GM23248 (cell line): Measurements from ENCODE around the gene KCNG4. TPM values are rescaled to one million over a fixed set of nuclear protein-coding genes. Genes with fewer than 3 reads are reported as not detected.

Experiments
- DNase-seq: peaks from one replicate; pipeline ENCODE4 v3.0.0-alpha.2; 2015
- H2AFZ ChIP-seq: fragments of 200-600 bp; sonication (generic); 2 replicates; pipeline ENCODE4 v1.6.1; 2016; ENCODE audit warnings: antibody characterized with exemption
- H3F3A ChIP-seq: fragments of 200-600 bp; sonication (generic); 2 replicates; pipeline ENCODE4 v1.6.1; 2016; ENCODE audit warnings: mild to moderate bottlenecking, antibody characterized with exemption, mixed run types; ENCODE audit not compliant: insufficient read depth
- H3K27ac ChIP-seq: fragments of 200-600 bp; sonication (generic); 2 replicates; pipeline ENCODE4 v1.5.1; 2016; ENCODE audit warnings: mild to moderate bottlenecking
- H3K27me3 ChIP-seq: fragments of 200-600 bp; sonication (generic); replicated peaks from 2 replicates; pipeline ENCODE4 v1.6.1; 2016; ENCODE audit warnings: mild to moderate bottlenecking; ENCODE audit not compliant: insufficient read depth
- H3K36me3 ChIP-seq: fragments of 200-600 bp; sonication (generic); 2 replicates; pipeline ENCODE4 v1.6.1; 2016; ENCODE audit warnings: low read depth, mild to moderate bottlenecking
- H3K4me1 ChIP-seq: fragments of 200-600 bp; sonication (generic); 2 replicates; pipeline ENCODE4 v1.6.1; 2016; ENCODE audit warnings: mild to moderate bottlenecking; ENCODE audit not compliant: insufficient read depth
- H3K4me2 ChIP-seq: fragments of 200-600 bp; sonication (generic); one replicate; pipeline ENCODE4 v1.6.1; 2016; ENCODE audit warnings: mild to moderate bottlenecking; ENCODE audit not compliant: unreplicated experiment
- H3K4me3 ChIP-seq: fragments of 200-600 bp; sonication (generic); 2 replicates; pipeline ENCODE4 v1.5.1; 2016; ENCODE audit warnings: mild to moderate bottlenecking
- H3K79me2 ChIP-seq: fragments of 200-600 bp; sonication (generic); 2 replicates; pipeline ENCODE4 v1.6.1; 2016; ENCODE audit warnings: mild to moderate bottlenecking; ENCODE audit not compliant: insufficient read depth
- H3K9ac ChIP-seq: fragments of 200-600 bp; sonication (generic); 2 replicates; pipeline ENCODE4 v1.6.1; 2016; ENCODE audit warnings: mild to moderate bottlenecking
- H3K9me2 ChIP-seq: fragments of 200-600 bp; sonication (generic); 2 replicates; pipeline ENCODE4 v1.6.1; 2016; ENCODE audit warnings: mixed run types, mild to moderate bottlenecking, moderate library complexity; ENCODE audit not compliant: insufficient read depth
- H3K9me3 ChIP-seq: fragments of 200-600 bp; sonication (generic); one replicate; pipeline ENCODE4 v1.6.1; 2017; ENCODE audit warnings: low read depth
- H4K20me1 ChIP-seq: fragments of 200-600 bp; sonication (generic); 2 replicates; pipeline ENCODE4 v1.6.0; 2016; ENCODE audit not compliant: insufficient read depth
- EZH2 ChIP-seq: fragments of 200-600 bp; sonication (generic); IDR thresholded peaks from 2 replicates; pipeline ENCODE4 v1.6.1; 2018; ENCODE audit warnings: antibody characterized with exemption, mild to moderate bottlenecking; ENCODE audit not compliant: insufficient read depth, poor library complexity, severe bottlenecking
- EZH2phosphoT487 ChIP-seq: fragments of 200-600 bp; sonication (generic); IDR thresholded peaks from 2 replicates; pipeline ENCODE4 v1.6.1; 2018; ENCODE audit warnings: antibody characterized with exemption, moderate library complexity, mild to moderate bottlenecking, low read depth; ENCODE audit not compliant: insufficient read depth
- WGBS, 2 experiments: methylation state at CpG; one replicate each; pipeline ENCODE4 v1.1.6; 2015 to 2017; ENCODE audit warnings: low lambda C conversion rate in 2 of 2, low coverage in 1 of 2; ENCODE audit errors: missing lambda C conversion rate in 2 of 2; 5-methylcytosine and 5-hydroxymethylcytosine counted together
- in situ Hi-C: fragments of 300-500 bp; cut with MboI; formaldehyde crosslinking; loops from 2 replicates; pipeline ENCODE4 v1.15.0; 2020
- polyA plus RNA-seq: library from polyadenylated mRNA; unstranded; fragments of >200 nt; fragmentation: Nextera tagmentation; extraction: Ambion mirVana; gene quantifications from 2 replicates; pipeline ENCODE4 v1.2.1, GENCODE V29; 2016
- total RNA-seq: library from RNA; depleted of rRNA; stranded (reverse); fragments of >200 nt; shearing (Covaris generic); gene quantifications from 2 replicates; pipeline ENCODE4 v1.2.3, GENCODE V29; 2014; rRNA removed

The KCNG4 gene
- total RNA-seq (not detected in 2 replicates), polyA plus RNA-seq (not detected in 2 replicates)

DNA sequence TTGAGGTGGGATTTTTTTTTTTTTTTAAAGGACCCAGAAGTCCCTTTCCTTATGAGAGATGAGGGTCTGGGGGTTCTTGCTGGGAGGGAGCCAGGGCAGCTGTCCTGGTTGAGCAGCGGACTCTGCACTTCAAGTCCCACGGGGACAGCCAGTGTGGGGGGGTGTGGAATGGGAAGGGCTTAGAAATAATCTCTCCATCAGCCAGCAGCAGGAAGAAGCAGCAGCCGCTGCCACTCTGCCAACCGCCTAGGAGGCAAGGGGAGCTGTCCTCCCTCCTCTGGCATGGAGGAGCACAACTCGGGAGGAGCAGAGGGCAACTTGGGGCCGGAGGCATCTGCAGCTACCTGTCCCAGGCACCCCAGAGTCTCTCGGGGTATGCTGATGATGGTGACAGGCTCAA is at the start of gene KCNG4:
KCNG4 (minus strand) TSS at position 104 of the 400 bp plus-strand sequence. CDS start 2,527 bp downstream, outside the sequence.
- 9 to 15% methylated on average over 6 to 7 of the region's 7 CpGs for WGBS, 2 experiments
- H2AFZ ChIP-seq: no peak within 1 kb of the TSS
- H3K9me3 ChIP-seq: no peaks in the 10 kb centered on the region
- in situ Hi-C loops: no loop called here
- peaks cover 33% of the 10 kb centered on the region for H3K27me3 ChIP-seq
- H3K79me2 ChIP-seq: no peaks in the 10 kb centered on the region
- no peaks in the 10 kb centered on the region for H3K36me3 ChIP-seq
- no peak for TF ChIP-seq EZH2
- TF ChIP-seq EZH2phosphoT487: no peak
- H4K20me1 ChIP-seq: no peaks in the 10 kb centered on the region
- no peak within 1 kb of the TSS for H3K4me2 ChIP-seq
- H3K4me1 ChIP-seq: no peaks in the 10 kb centered on the region
- no peaks in the 10 kb centered on the region for H3K9me2 ChIP-seq
- DNase-seq: no peak
- no peak within 1 kb of the TSS for H3K27ac ChIP-seq
- H3K4me3 ChIP-seq: no peak within 1 kb of the TSS
- H3F3A ChIP-seq: no peaks in the 10 kb centered on the region
- H3K9ac ChIP-seq: no peak within 1 kb of the TSS

DNA sequence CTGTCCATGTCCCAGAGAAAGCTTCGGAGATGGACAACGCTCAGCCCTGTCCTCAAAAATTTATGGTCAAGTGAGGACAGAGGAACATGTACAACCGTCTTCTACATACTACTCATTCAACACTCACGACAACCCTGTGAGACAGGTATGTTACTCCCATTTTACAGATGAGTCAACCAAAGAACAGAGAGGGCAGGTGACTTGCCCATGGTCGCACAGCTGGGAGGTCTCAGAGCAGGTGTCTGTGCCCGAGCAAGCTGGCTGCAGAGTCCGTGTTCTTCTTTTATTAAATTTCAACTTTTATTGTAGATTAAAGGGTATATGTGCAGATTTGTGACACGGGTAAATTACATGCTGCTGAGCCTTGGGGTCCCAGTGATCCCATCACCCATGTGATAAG is 49.1 kb upstream of the KCNG4 start:
- no peaks in the 10 kb centered on the region for H4K20me1 ChIP-seq
- in situ Hi-C loops: loop anchor here (10.0 kb wide), 1 partner anchor 196 kb away; no protein-coding TSS in a partner anchor

DNA sequence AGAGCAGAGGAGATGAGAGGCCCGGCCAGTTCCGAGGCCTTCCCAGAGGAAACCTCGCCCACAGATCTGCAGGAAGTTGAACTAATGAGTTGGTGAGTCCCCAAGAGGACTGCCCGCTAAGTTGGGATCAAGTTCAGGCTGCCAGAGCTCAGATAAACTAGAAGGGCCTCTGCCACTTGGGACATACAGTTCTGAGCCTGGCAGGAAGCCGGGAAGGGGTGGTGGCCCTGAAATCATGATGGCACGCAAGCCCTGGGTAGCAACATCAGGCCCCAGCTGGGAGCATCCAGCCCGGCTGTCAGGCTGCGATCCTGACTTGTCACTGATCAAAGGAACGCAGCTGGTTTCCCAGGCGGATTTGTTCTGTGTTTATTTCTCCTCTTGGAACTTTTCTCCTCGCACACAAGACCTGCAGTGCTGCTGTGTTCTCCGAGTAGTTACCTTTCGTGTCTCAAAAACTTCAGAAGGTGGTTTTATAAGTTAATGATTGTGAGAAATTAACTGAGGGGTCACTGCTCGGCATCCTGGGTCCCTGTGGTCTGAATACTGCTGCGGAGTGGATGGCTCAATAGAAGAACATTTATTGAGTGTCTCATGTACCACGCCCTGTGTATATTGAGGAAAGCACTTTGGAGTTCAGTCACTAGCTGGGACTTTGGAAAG is 46.9 kb upstream of the KCNG4 start:
- H3K27ac ChIP-seq: no peak overlapping the region
- H3K9ac ChIP-seq: no peak overlapping the region
- TF ChIP-seq EZH2phosphoT487: no peak
- no peak for TF ChIP-seq EZH2

More for the DNA sequence above, 49.1 kb upstream of the KCNG4 start:
- Histone ChIP-seq H3K9me3 (no peaks in the 10 kb centered on the region), H2AFZ (no peak overlapping the region), H3K4me3 (no peak overlapping the region), H3K79me2 (no peaks in the 10 kb centered on the region), H3F3A (no peaks in the 10 kb centered on the region), H3K27me3 (peaks cover 10% of the 10 kb centered on the region), H3K4me1 (no peaks in the 10 kb centered on the region), H3K4me2 (no peak overlapping the region), H3K9ac (no peak overlapping the region), H3K27ac (no peak overlapping the region), H3K36me3 (no peaks in the 10 kb centered on the region), H3K9me2 (no peaks in the 10 kb centered on the region)
- TF ChIP-seq EZH2 (no peak), EZH2phosphoT487 (no peak)
- 50 to 56% methylated on average over 8 of the region's 8 CpGs for WGBS, 2 experiments
- DNase-seq: no peak

DNA sequence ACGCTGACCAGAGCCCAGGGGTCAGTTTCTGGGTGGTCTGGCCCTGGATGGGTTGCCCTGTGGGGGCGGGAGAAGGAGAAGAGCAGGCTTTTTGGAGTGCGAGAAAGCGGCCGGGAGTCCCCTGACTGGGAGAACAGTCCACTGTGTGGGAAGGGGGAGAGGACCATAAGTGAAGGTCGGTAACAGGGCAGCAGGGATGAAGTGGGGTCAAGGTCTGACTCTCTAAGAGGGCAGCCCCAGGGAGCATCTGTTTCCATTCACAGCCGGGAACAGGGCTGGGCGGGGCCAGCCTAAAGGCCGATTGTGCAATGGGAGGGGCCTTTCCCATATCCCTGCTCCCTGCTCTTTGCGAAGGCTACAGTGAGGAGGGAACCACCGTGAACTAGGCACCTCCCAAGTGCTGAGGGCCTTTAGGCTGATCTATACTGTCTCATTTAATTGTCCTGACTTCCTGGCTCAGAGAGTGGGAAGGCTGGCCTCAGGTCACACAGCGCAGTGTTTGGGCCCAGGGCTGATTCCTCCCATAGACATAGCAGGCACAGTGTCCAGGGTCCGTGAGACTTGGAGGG is 44.4 kb upstream of the KCNG4 start:
- H3K9me2 ChIP-seq: no peaks in the 10 kb centered on the region
- no peaks in the 10 kb centered on the region for H3F3A ChIP-seq
- no peak overlapping the region for H3K27ac ChIP-seq
- H4K20me1 ChIP-seq: no peaks in the 10 kb centered on the region
- no peak for TF ChIP-seq EZH2phosphoT487
- no peak for TF ChIP-seq EZH2
- in situ Hi-C loops: loop anchor here (10.0 kb wide), 1 partner anchor 201 kb away; no protein-coding TSS in a partner anchor
- peak overlapping the region; percentile 44; the same call in 1 of the 2 replicates for H2AFZ ChIP-seq
- no peaks in the 10 kb centered on the region for H3K9me3 ChIP-seq
- H3K27me3 ChIP-seq: 0 out of 2 replicates have a peak, but pooled peaks cover 5% of the 10 kb centered on the region
- H3K36me3 ChIP-seq: no peaks in the 10 kb centered on the region
- peak; percentile 72 for DNase-seq
- no peaks in the 10 kb centered on the region for H3K79me2 ChIP-seq
- no peak overlapping the region for H3K9ac ChIP-seq
- H3K4me2 ChIP-seq: no peak overlapping the region
- whole genome bisulfite sequencing, 2 experiments: 19 to 23% methylated on average over 13 of the region's 13 CpGs
- H3K4me1 ChIP-seq: no peaks in the 10 kb centered on the region
- H3K4me3 ChIP-seq: no peak overlapping the region

More for the DNA sequence above, 46.9 kb upstream of the KCNG4 start:
- Histone ChIP-seq H3K4me1 (no peaks in the 10 kb centered on the region), H3K9me3 (no peaks in the 10 kb centered on the region), H3K79me2 (no peaks in the 10 kb centered on the region), H3K4me2 (no peak overlapping the region), H3K27me3 (peaks cover 7% of the 10 kb centered on the region), H3K9me2 (no peaks in the 10 kb centered on the region), H4K20me1 (no peaks in the 10 kb centered on the region), H3K4me3 (no peak overlapping the region), H3F3A (no peaks in the 10 kb centered on the region), H3K36me3 (no peaks in the 10 kb centered on the region), H2AFZ (no peak overlapping the region)
- in situ Hi-C loops: loop anchor here (10.0 kb wide), 1 partner anchor 198 kb away; no protein-coding TSS in a partner anchor
- 40 to 44% methylated on average over 16 of the region's 16 CpGs for WGBS, 2 experiments
- peak; percentile 37 for DNase-seq
